WTC11 (cell line): ENCODE measurements around the gene PLEKHS1. TPM values are rescaled to one million over a fixed set of nuclear protein-coding genes. Genes with fewer than 3 reads are reported as not detected.

Source experiments
- ATAC-seq: fragments of 200-7000 bp; cut with Tn5 transposase; 2 replicates; pipeline ENCODE4 v1.10.0; 2021; ENCODE audit warnings: mild to moderate bottlenecking, moderate library complexity
- CTCF ChIA-PET: fragments of 300-600 bp; sonication (Branson Sonifier 250); formaldehyde crosslinking; loops from one replicate; lab custom pipeline; 2021; ENCODE audit warnings: antibody characterized with exemption; lab: Charles Lee
- POLR2A ChIA-PET: fragments of 350-600 bp; sonication (Branson Sonifier 250); formaldehyde crosslinking; loops from one replicate; lab custom pipeline; 2021; ENCODE audit warnings: antibody characterized with exemption; lab: Charles Lee
- DNase-seq: peaks from one replicate; pipeline ENCODE4 v3.0.0; 2021; ENCODE audit warnings: low spot score
- H3K27ac Mint-ChIP-seq: 2 replicates; pipeline ENCODE4 v1.8.0; 2021; ENCODE audit warnings: mixed read lengths
- H3K27me3 Mint-ChIP-seq: 2 replicates; pipeline ENCODE4 v1.8.0; 2021; ENCODE audit warnings: low read depth, mild to moderate bottlenecking, moderate library complexity, mixed read lengths
- H3K36me3 Mint-ChIP-seq: 2 replicates; pipeline ENCODE4 v1.8.0; 2021; ENCODE audit warnings: mixed read lengths
- H3K4me1 Mint-ChIP-seq: 2 replicates; pipeline ENCODE4 v1.8.0; 2022; ENCODE audit warnings: mixed read lengths
- H3K4me3 Mint-ChIP-seq: 2 replicates; pipeline ENCODE4 v1.8.0; 2021; ENCODE audit warnings: mild to moderate bottlenecking, moderate library complexity, mixed read lengths
- H3K9me3 Mint-ChIP-seq: 2 replicates; pipeline ENCODE4 v1.8.0; 2021; ENCODE audit warnings: mixed read lengths
- EMX1 ChIP-seq: fragments of 250-450 bp; sonication (Bioruptor Pico); IDR thresholded peaks from 2 replicates; pipeline ENCODE4 v1.8.0; 2021; ENCODE audit warnings: mild to moderate bottlenecking
- SMAD4 ChIP-seq: sonication (generic); formaldehyde crosslinking; IDR thresholded peaks from 2 replicates; pipeline ENCODE4 v1.8.0; 2022; ENCODE audit warnings: mild to moderate bottlenecking, missing genetic modification reagents
- ZBTB21 ChIP-seq: sonication (generic); formaldehyde crosslinking; IDR thresholded peaks from 2 replicates; pipeline ENCODE4 v1.8.1; 2023; ENCODE audit warnings: mild to moderate bottlenecking, missing genetic modification reagents, borderline replicate concordance
- ZNF138 ChIP-seq: sonication (generic); formaldehyde crosslinking; conservative IDR thresholded peaks from 2 replicates; pipeline ENCODE4 v1.8.1; 2022; ENCODE audit warnings: mild to moderate bottlenecking, moderate library complexity, missing genetic modification reagents
- total RNA-seq: library from RNA; stranded (reverse); gene quantifications from 3 replicates; pipeline ENCODE4 v1.2.3, GENCODE V29; 2021
- TF ChIP-seq, protein P1 (sequence below): sonication (generic); formaldehyde crosslinking; IDR thresholded peaks from 2 replicates; pipeline ENCODE4 v1.8.1; 2022; ENCODE audit warnings: mild to moderate bottlenecking, moderate library complexity, missing genetic modification reagents
- TF ChIP-seq, protein P2 (sequence below): sonication (generic); formaldehyde crosslinking; IDR thresholded peaks from 2 replicates; pipeline ENCODE4 v1.8.1; 2023; ENCODE audit warnings: mild to moderate bottlenecking, missing genetic modification reagents
- TF ChIP-seq, protein P3 (sequence below): fragments of 250-450 bp; sonication (Bioruptor Pico); IDR thresholded peaks from 2 replicates; pipeline ENCODE4 v1.9.0; 2021; ENCODE audit warnings: moderate library complexity, mild to moderate bottlenecking, inconsistent platforms, borderline replicate concordance
- TF ChIP-seq, protein P4 (sequence below): sonication (generic); formaldehyde crosslinking; IDR thresholded peaks from 2 replicates; pipeline ENCODE4 v1.8.0; 2023; ENCODE audit warnings: mild to moderate bottlenecking, missing genetic modification reagents
- TF ChIP-seq, protein P5 (sequence below): sonication (generic); formaldehyde crosslinking; conservative IDR thresholded peaks from 2 replicates; pipeline ENCODE4 v1.8.1; 2022; ENCODE audit warnings: mild to moderate bottlenecking, missing genetic modification reagents
- TF ChIP-seq, protein P6 (sequence below): sonication (generic); formaldehyde crosslinking; IDR thresholded peaks from 2 replicates; pipeline ENCODE4 v1.8.0; 2023; ENCODE audit warnings: missing genetic modification reagents, mild to moderate bottlenecking, borderline replicate concordance
- TF ChIP-seq, protein P7 (sequence below): sonication (generic); formaldehyde crosslinking; IDR thresholded peaks from 2 replicates; pipeline ENCODE4 v1.8.0; 2022; ENCODE audit warnings: mild to moderate bottlenecking, missing genetic modification reagents

PLEKHS1 gene
- total RNA-seq, 1 experiment from 2014 or later, result not detected

DNA sequence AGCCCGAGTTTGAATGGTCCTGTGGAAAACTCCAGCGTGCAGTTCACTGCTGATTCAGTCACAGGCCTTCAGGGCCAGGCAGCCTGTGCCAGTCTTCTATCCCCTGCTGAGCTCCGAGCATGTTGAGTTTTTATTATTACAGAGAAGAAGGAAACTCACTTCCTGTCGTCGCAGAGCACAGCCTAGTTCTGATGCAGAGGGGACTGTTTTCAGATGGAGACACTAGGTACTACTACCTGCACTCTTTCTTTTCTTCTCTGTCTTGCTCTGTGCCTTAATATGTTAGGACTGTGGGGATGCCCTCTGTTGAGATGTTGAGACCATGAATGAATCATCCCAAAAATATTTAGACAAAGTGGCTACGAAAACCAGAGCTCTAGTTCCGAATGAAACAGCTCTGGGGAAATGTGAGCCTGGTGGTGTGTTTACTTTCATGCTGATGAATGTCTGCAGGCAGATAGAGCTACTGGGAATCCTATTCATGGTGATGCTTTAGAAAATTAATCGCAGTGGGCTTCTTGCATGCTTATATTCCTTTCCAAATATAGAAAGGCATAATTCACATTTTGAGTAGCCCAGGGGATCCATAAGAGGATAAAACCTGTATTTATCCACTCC, 42.2 kb upstream of the PLEKHS1 start:
- peaks cover 80% of the 10 kb centered on the region for H3K4me1 Mint-ChIP-seq
- TF ChIP-seq, protein P1, sequence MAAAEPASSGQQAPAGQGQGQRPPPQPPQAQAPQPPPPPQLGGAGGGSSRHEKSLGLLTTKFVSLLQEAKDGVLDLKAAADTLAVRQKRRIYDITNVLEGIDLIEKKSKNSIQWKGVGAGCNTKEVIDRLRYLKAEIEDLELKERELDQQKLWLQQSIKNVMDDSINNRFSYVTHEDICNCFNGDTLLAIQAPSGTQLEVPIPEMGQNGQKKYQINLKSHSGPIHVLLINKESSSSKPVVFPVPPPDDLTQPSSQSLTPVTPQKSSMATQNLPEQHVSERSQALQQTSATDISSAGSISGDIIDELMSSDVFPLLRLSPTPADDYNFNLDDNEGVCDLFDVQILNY, result no peak
- TF ChIP-seq, protein P2, sequence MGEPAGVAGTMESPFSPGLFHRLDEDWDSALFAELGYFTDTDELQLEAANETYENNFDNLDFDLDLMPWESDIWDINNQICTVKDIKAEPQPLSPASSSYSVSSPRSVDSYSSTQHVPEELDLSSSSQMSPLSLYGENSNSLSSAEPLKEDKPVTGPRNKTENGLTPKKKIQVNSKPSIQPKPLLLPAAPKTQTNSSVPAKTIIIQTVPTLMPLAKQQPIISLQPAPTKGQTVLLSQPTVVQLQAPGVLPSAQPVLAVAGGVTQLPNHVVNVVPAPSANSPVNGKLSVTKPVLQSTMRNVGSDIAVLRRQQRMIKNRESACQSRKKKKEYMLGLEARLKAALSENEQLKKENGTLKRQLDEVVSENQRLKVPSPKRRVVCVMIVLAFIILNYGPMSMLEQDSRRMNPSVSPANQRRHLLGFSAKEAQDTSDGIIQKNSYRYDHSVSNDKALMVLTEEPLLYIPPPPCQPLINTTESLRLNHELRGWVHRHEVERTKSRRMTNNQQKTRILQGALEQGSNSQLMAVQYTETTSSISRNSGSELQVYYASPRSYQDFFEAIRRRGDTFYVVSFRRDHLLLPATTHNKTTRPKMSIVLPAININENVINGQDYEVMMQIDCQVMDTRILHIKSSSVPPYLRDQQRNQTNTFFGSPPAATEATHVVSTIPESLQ (CRISPR knock-in tag), result no peak
- TF ChIP-seq, protein P3, sequence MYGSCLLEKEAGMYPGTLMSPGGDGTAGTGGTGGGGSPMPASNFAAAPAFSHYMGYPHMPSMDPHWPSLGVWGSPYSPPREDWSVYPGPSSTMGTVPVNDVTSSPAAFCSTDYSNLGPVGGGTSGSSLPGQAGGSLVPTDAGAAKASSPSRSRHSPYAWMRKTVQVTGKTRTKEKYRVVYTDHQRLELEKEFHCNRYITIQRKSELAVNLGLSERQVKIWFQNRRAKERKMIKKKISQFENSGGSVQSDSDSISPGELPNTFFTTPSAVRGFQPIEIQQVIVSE (CRISPR knock-in tag), result no peak
- TF ChIP-seq SMAD4, result no peak
- TF ChIP-seq, protein P4, sequence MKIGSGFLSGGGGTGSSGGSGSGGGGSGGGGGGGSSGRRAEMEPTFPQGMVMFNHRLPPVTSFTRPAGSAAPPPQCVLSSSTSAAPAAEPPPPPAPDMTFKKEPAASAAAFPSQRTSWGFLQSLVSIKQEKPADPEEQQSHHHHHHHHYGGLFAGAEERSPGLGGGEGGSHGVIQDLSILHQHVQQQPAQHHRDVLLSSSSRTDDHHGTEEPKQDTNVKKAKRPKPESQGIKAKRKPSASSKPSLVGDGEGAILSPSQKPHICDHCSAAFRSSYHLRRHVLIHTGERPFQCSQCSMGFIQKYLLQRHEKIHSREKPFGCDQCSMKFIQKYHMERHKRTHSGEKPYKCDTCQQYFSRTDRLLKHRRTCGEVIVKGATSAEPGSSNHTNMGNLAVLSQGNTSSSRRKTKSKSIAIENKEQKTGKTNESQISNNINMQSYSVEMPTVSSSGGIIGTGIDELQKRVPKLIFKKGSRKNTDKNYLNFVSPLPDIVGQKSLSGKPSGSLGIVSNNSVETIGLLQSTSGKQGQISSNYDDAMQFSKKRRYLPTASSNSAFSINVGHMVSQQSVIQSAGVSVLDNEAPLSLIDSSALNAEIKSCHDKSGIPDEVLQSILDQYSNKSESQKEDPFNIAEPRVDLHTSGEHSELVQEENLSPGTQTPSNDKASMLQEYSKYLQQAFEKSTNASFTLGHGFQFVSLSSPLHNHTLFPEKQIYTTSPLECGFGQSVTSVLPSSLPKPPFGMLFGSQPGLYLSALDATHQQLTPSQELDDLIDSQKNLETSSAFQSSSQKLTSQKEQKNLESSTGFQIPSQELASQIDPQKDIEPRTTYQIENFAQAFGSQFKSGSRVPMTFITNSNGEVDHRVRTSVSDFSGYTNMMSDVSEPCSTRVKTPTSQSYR (CRISPR knock-in tag), result no peak
- no peak for TF ChIP-seq ZBTB21 (CRISPR knock-in tag)
- TF ChIP-seq EMX1 (CRISPR knock-in tag), result no peak
- H3K27ac Mint-ChIP-seq, result 0 out of 2 replicates have a peak overlapping the region, but pooled peaks have one; percentile 34
- POLR2A ChIA-PET, result no interaction called here
- ATAC-seq, result peak; percentile 9; the same call in 1 of the 2 replicates
- H3K9me3 Mint-ChIP-seq, result no peaks in the 10 kb centered on the region; the same call in 1 of the 2 replicates
- no peak overlapping the region for H3K4me3 Mint-ChIP-seq
- no peak for DNase-seq
- no peaks in the 10 kb centered on the region for H3K36me3 Mint-ChIP-seq
- peaks cover 10% of the 10 kb centered on the region for H3K27me3 Mint-ChIP-seq
- CTCF ChIA-PET, result interaction anchor here (0.9 to 2.3 kb wide), 2 partner anchors 30 to 378 kb away, joined by 3 to 8 read pairs; no protein-coding TSS in a partner anchor

DNA sequence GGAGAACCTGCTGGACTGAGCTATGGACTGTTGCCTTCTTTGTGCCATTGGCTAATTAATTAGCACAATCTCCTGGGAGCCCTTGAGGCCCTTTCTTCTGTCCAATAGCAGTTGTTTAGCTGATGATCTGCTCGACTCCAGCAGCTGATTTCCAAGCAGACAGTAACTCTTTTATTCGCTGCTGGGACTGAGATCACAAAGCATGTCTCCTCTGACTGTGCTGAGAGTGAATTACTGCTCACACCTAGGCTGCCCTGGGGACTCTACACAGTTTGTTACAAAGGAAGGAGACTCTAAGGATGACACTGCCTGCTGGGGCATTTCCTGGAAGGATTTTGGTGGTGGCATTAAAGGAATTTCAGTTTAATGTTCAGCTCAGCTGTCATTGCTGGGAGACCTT, 40.3 kb upstream of the PLEKHS1 start:
- no peaks in the 10 kb centered on the region; the same call in 1 of the 2 replicates for H3K9me3 Mint-ChIP-seq
- peaks cover 69% of the 10 kb centered on the region for H3K4me1 Mint-ChIP-seq
- H3K36me3 Mint-ChIP-seq, result peaks cover 2% of the 10 kb centered on the region
- H3K27me3 Mint-ChIP-seq, result peaks cover 10% of the 10 kb centered on the region
- ATAC-seq, result peak; percentile 11
- ChIA-PET POLR2A (no interaction called here), CTCF (no interaction called here)
- no peak for TF ChIP-seq ZNF138 (CRISPR knock-in tag)
- TF ChIP-seq, protein P5, sequence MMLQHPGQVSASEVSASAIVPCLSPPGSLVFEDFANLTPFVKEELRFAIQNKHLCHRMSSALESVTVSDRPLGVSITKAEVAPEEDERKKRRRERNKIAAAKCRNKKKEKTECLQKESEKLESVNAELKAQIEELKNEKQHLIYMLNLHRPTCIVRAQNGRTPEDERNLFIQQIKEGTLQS (CRISPR knock-in tag), result no peak
- TF ChIP-seq, protein P6, sequence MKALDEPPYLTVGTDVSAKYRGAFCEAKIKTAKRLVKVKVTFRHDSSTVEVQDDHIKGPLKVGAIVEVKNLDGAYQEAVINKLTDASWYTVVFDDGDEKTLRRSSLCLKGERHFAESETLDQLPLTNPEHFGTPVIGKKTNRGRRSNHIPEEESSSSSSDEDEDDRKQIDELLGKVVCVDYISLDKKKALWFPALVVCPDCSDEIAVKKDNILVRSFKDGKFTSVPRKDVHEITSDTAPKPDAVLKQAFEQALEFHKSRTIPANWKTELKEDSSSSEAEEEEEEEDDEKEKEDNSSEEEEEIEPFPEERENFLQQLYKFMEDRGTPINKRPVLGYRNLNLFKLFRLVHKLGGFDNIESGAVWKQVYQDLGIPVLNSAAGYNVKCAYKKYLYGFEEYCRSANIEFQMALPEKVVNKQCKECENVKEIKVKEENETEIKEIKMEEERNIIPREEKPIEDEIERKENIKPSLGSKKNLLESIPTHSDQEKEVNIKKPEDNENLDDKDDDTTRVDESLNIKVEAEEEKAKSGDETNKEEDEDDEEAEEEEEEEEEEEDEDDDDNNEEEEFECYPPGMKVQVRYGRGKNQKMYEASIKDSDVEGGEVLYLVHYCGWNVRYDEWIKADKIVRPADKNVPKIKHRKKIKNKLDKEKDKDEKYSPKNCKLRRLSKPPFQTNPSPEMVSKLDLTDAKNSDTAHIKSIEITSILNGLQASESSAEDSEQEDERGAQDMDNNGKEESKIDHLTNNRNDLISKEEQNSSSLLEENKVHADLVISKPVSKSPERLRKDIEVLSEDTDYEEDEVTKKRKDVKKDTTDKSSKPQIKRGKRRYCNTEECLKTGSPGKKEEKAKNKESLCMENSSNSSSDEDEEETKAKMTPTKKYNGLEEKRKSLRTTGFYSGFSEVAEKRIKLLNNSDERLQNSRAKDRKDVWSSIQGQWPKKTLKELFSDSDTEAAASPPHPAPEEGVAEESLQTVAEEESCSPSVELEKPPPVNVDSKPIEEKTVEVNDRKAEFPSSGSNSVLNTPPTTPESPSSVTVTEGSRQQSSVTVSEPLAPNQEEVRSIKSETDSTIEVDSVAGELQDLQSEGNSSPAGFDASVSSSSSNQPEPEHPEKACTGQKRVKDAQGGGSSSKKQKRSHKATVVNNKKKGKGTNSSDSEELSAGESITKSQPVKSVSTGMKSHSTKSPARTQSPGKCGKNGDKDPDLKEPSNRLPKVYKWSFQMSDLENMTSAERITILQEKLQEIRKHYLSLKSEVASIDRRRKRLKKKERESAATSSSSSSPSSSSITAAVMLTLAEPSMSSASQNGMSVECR (CRISPR knock-in tag), result no peak
- TF ChIP-seq, protein P7, sequence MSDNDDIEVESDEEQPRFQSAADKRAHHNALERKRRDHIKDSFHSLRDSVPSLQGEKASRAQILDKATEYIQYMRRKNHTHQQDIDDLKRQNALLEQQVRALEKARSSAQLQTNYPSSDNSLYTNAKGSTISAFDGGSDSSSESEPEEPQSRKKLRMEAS (CRISPR knock-in tag), result no peak
- DNase-seq, result no peak
- no peak overlapping the region for H3K27ac Mint-ChIP-seq
- H3K4me3 Mint-ChIP-seq, result no peak overlapping the region
